ENCODE measurements around the gene ARID5A.
A peak's percentile ranks its signal among the peaks of the same experiment; 100 is the strongest.

Gene ARID5A

DNA sequence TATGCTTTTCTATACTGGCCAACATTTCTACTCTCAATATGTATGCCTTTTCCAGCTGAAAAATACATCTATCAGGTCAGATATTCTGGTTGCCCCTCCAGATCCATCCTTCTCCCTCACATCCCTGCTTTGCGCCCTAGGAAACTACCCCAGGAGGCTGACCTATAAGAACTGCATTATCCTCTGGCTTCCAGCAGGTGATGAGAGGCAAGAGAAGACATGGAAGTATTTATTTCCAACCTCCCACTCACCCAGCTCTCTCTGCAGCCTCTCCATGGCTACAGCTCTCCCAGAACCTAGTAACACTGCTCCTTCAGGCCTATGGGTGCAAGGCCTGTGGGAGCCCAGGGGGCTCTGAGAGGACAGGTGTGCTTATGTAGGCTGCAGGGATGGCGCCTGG, 42.9 kb downstream of the ARID5A start:
- Histone ChIP-seq H3K27me3 (ENCODE audit: insufficient read depth, low read length, poor library complexity) (no peaks in the 10 kb centered on the region), H3K23ac (ENCODE audit: low read length) (no peak overlapping the region), H3K79me2 (ENCODE audit: control insufficient read depth, insufficient read depth, low read length) (no peaks in the 10 kb centered on the region), H2BK5ac (ENCODE audit: low read length) (no peak overlapping the region), H3K4me1 (ENCODE audit: control insufficient read depth, low read depth, low read length) (no peaks in the 10 kb centered on the region), H3K4ac (ENCODE audit: low read depth, low read length) (no peak overlapping the region), H3K56ac (ENCODE audit: low read length) (no peak overlapping the region), H3K4me3 (ENCODE audit: low read length) (no peak overlapping the region), H4K5ac (ENCODE audit: low read length) (no peak overlapping the region), H4K8ac (ENCODE audit: low read depth, low read length) (no peak overlapping the region), H3K27ac (ENCODE audit: low read depth, low read length) (no peak overlapping the region), H3K4me2 (ENCODE audit: low read length) (no peak overlapping the region), H3K9ac (ENCODE audit: low read length) (no peak overlapping the region), H3K79me1 (ENCODE audit: low read length) (no peaks in the 10 kb centered on the region), H3K36me3 (ENCODE audit: control insufficient read depth, insufficient read depth, low read length) (no peaks in the 10 kb centered on the region), H3K18ac (ENCODE audit: low read length) (no peak overlapping the region), H2AK5ac (ENCODE audit: low read length) (no peak overlapping the region), H2BK15ac (replicated peaks; ENCODE audit: low read depth) (no peak overlapping the region), H2BK120ac (ENCODE audit: low read depth, low read length) (no peak overlapping the region)
- WGBS (ENCODE audit: extremely low coverage, insufficient coverage, low lambda C conversion rate) = no CpG with 5 or more reads among the region's 2 CpGs
- peak; percentile 16 for DNase-seq

DNA sequence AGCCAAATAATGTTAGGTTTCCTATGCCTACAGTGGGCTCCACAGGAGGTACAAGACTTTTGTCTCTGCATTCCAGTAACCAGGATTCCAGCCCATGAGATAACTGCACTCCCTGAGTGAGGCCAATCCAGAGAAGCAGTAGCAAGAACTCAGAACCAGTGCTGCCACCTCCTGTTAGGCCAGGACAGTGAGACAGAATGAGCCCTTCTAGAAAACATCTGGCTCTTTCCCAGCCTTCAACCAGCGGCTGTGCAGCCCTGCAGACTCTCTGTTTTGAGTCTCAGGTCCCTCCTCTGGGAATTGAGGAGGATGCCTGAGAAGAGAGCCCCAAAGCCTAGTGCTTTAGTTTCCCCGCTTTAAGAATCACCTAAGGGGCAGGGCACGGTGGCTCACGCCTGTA, 44.2 kb downstream of the ARID5A start:
- Histone ChIP-seq H3K4me2 (ENCODE audit: low read length) (no peak overlapping the region), H4K5ac (ENCODE audit: low read length) (no peak overlapping the region), H3K23ac (ENCODE audit: low read length) (no peak overlapping the region), H2BK15ac (replicated peaks; ENCODE audit: low read depth) (no peak overlapping the region), H2BK120ac (ENCODE audit: low read depth, low read length) (no peak overlapping the region), H4K8ac (ENCODE audit: low read depth, low read length) (no peak overlapping the region), H3K79me2 (ENCODE audit: control insufficient read depth, insufficient read depth, low read length) (no peaks in the 10 kb centered on the region), H3K36me3 (ENCODE audit: control insufficient read depth, insufficient read depth, low read length) (no peaks in the 10 kb centered on the region), H2BK5ac (ENCODE audit: low read length) (no peak overlapping the region), H3K79me1 (ENCODE audit: low read length) (no peaks in the 10 kb centered on the region), H3K56ac (ENCODE audit: low read length) (no peak overlapping the region), H3K27ac (ENCODE audit: low read depth, low read length) (no peak overlapping the region), H2AK5ac (ENCODE audit: low read length) (no peak overlapping the region), H3K9ac (ENCODE audit: low read length) (no peak overlapping the region), H3K27me3 (ENCODE audit: insufficient read depth, low read length, poor library complexity) (no peaks in the 10 kb centered on the region), H3K4me3 (ENCODE audit: low read length) (no peak overlapping the region), H3K4ac (ENCODE audit: low read depth, low read length) (no peak overlapping the region), H3K4me1 (ENCODE audit: control insufficient read depth, low read depth, low read length) (no peaks in the 10 kb centered on the region), H3K18ac (ENCODE audit: low read length) (no peak overlapping the region)
- no CpG with 5 or more reads among the region's 4 CpGs for WGBS (ENCODE audit: extremely low coverage, insufficient coverage, low lambda C conversion rate)
- peak; percentile 77 for DNase-seq

GRCh38 chr2:96584017-96584416, 47.5 kb downstream of the ARID5A start:
- H3K36me3 ChIP-seq (ENCODE audit: control insufficient read depth, insufficient read depth, low read length) = no peaks in the 10 kb centered on the region
- no peak overlapping the region for H4K8ac ChIP-seq (ENCODE audit: low read depth, low read length)
- no peak overlapping the region for H2BK15ac ChIP-seq (replicated peaks; ENCODE audit: low read depth)
- WGBS (ENCODE audit: extremely low coverage, insufficient coverage, low lambda C conversion rate) = no CpG with 5 or more reads among the region's 4 CpGs
- no peak overlapping the region for H2BK5ac ChIP-seq (ENCODE audit: low read length)
- H2BK120ac ChIP-seq (ENCODE audit: low read depth, low read length) = no peak overlapping the region
- H3K4ac ChIP-seq (ENCODE audit: low read depth, low read length) = no peak overlapping the region
- no peak overlapping the region for H3K4me2 ChIP-seq (ENCODE audit: low read length)
- H3K56ac ChIP-seq (ENCODE audit: low read length) = no peak overlapping the region
- no peaks in the 10 kb centered on the region for H3K79me1 ChIP-seq (ENCODE audit: low read length)
- H3K27ac ChIP-seq (ENCODE audit: low read depth, low read length) = no peak overlapping the region
- no peak overlapping the region for H3K9ac ChIP-seq (ENCODE audit: low read length)
- no peak overlapping the region for H2AK5ac ChIP-seq (ENCODE audit: low read length)
- DNase-seq = no peak
- H3K4me3 ChIP-seq (ENCODE audit: low read length) = no peak overlapping the region
- H3K79me2 ChIP-seq (ENCODE audit: control insufficient read depth, insufficient read depth, low read length) = no peaks in the 10 kb centered on the region
- H3K18ac ChIP-seq (ENCODE audit: low read length) = no peak overlapping the region
- H3K4me1 ChIP-seq (ENCODE audit: control insufficient read depth, low read depth, low read length) = no peaks in the 10 kb centered on the region
- no peaks in the 10 kb centered on the region for H3K27me3 ChIP-seq (ENCODE audit: insufficient read depth, low read length, poor library complexity)
- no peak overlapping the region for H3K23ac ChIP-seq (ENCODE audit: low read length)
- H4K5ac ChIP-seq (ENCODE audit: low read length) = no peak overlapping the region

GRCh38 chr2:96587843-96588242, 51.3 kb downstream of the ARID5A start:
- Histone ChIP-seq H3K79me2 (ENCODE audit: control insufficient read depth, insufficient read depth, low read length) (no peaks in the 10 kb centered on the region), H3K9ac (ENCODE audit: low read length) (no peak overlapping the region), H3K4me2 (ENCODE audit: low read length) (no peak overlapping the region), H3K27ac (ENCODE audit: low read depth, low read length) (no peak overlapping the region), H3K4me1 (ENCODE audit: control insufficient read depth, low read depth, low read length) (no peaks in the 10 kb centered on the region), H3K56ac (ENCODE audit: low read length) (no peak overlapping the region), H3K18ac (ENCODE audit: low read length) (no peak overlapping the region), H2AK5ac (ENCODE audit: low read length) (no peak overlapping the region), H3K27me3 (ENCODE audit: insufficient read depth, low read length, poor library complexity) (no peaks in the 10 kb centered on the region), H3K36me3 (ENCODE audit: control insufficient read depth, insufficient read depth, low read length) (no peaks in the 10 kb centered on the region), H3K79me1 (ENCODE audit: low read length) (no peaks in the 10 kb centered on the region), H3K4ac (ENCODE audit: low read depth, low read length) (no peak overlapping the region), H2BK5ac (ENCODE audit: low read length) (no peak overlapping the region), H3K4me3 (ENCODE audit: low read length) (no peak overlapping the region), H2BK15ac (replicated peaks; ENCODE audit: low read depth) (no peak overlapping the region), H4K8ac (ENCODE audit: low read depth, low read length) (no peak overlapping the region), H4K5ac (ENCODE audit: low read length) (no peak overlapping the region), H2BK120ac (ENCODE audit: low read depth, low read length) (no peak overlapping the region), H3K23ac (ENCODE audit: low read length) (no peak overlapping the region)
- WGBS (ENCODE audit: extremely low coverage, insufficient coverage, low lambda C conversion rate) = no CpG with 5 or more reads among the region's 1 CpG
- DNase-seq = peak; percentile 13

GRCh38 chr2:96591054-96591453, 54.5 kb downstream of the ARID5A start:
- Histone ChIP-seq H3K9ac (ENCODE audit: low read length) (no peak overlapping the region), H2BK120ac (ENCODE audit: low read depth, low read length) (no peak overlapping the region), H3K79me1 (ENCODE audit: low read length) (no peaks in the 10 kb centered on the region), H4K8ac (ENCODE audit: low read depth, low read length) (no peak overlapping the region), H3K27me3 (ENCODE audit: insufficient read depth, low read length, poor library complexity) (no peaks in the 10 kb centered on the region), H3K23ac (ENCODE audit: low read length) (no peak overlapping the region), H3K4ac (ENCODE audit: low read depth, low read length) (no peak overlapping the region), H4K5ac (ENCODE audit: low read length) (no peak overlapping the region), H3K36me3 (ENCODE audit: control insufficient read depth, insufficient read depth, low read length) (peaks cover 8% of the 10 kb centered on the region), H3K18ac (ENCODE audit: low read length) (no peak overlapping the region), H3K4me3 (ENCODE audit: low read length) (no peak overlapping the region), H3K79me2 (ENCODE audit: control insufficient read depth, insufficient read depth, low read length) (no peaks in the 10 kb centered on the region), H2AK5ac (ENCODE audit: low read length) (no peak overlapping the region), H3K4me1 (ENCODE audit: control insufficient read depth, low read depth, low read length) (no peaks in the 10 kb centered on the region), H2BK15ac (replicated peaks; ENCODE audit: low read depth) (no peak overlapping the region), H3K4me2 (ENCODE audit: low read length) (no peak overlapping the region), H2BK5ac (ENCODE audit: low read length) (no peak overlapping the region), H3K27ac (ENCODE audit: low read depth, low read length) (no peak overlapping the region), H3K56ac (ENCODE audit: low read length) (no peak overlapping the region)
- no peak for DNase-seq
- no CpG with 5 or more reads among the region's 2 CpGs for WGBS (ENCODE audit: extremely low coverage, insufficient coverage, low lambda C conversion rate)

DNA sequence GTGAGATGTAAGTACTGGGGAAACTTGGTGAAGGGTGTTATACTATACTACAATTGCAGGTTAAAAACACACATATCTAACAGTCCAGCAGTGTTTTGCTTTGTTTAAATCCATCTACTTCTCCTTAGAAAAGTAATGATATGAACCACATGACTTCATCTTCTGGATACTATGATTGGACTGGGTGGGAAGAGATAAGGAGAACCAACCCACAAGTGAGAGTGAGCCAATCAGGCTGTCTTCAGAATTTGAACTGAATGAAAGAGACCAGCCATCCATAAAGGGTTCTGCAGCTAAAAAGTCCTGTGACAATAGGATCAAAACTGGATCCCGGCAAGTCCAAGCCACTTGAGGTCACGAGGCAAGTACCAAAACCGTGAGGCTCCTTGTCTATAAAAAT, 54.9 kb downstream of the ARID5A start:
- no peak overlapping the region for H3K4me2 ChIP-seq (ENCODE audit: low read length)
- no peak overlapping the region for H2AK5ac ChIP-seq (ENCODE audit: low read length)
- H3K27ac ChIP-seq (ENCODE audit: low read depth, low read length) = no peak overlapping the region
- H3K4ac ChIP-seq (ENCODE audit: low read depth, low read length) = no peak overlapping the region
- H2BK15ac ChIP-seq (replicated peaks; ENCODE audit: low read depth) = no peak overlapping the region
- H3K27me3 ChIP-seq (ENCODE audit: insufficient read depth, low read length, poor library complexity) = no peaks in the 10 kb centered on the region
- DNase-seq = no peak
- no peak overlapping the region for H4K5ac ChIP-seq (ENCODE audit: low read length)
- H3K4me1 ChIP-seq (ENCODE audit: control insufficient read depth, low read depth, low read length) = no peaks in the 10 kb centered on the region
- H4K8ac ChIP-seq (ENCODE audit: low read depth, low read length) = no peak overlapping the region
- H2BK5ac ChIP-seq (ENCODE audit: low read length) = no peak overlapping the region
- no peak overlapping the region for H3K4me3 ChIP-seq (ENCODE audit: low read length)
- no peaks in the 10 kb centered on the region for H3K79me1 ChIP-seq (ENCODE audit: low read length)
- no CpG with 5 or more reads among the region's 3 CpGs for WGBS (ENCODE audit: extremely low coverage, insufficient coverage, low lambda C conversion rate)
- no peak overlapping the region for H3K23ac ChIP-seq (ENCODE audit: low read length)
- H3K56ac ChIP-seq (ENCODE audit: low read length) = no peak overlapping the region
- peaks cover 8% of the 10 kb centered on the region for H3K36me3 ChIP-seq (ENCODE audit: control insufficient read depth, insufficient read depth, low read length)
- no peak overlapping the region for H3K9ac ChIP-seq (ENCODE audit: low read length)
- H2BK120ac ChIP-seq (ENCODE audit: low read depth, low read length) = no peak overlapping the region
- H3K79me2 ChIP-seq (ENCODE audit: control insufficient read depth, insufficient read depth, low read length) = no peaks in the 10 kb centered on the region
- no peak overlapping the region for H3K18ac ChIP-seq (ENCODE audit: low read length)
